HG02840 (cell line): ENCODE measurements around the gene CDNF.

Experiments
- ATAC-seq: cut with Tn5 transposase; IDR thresholded peaks from one replicate; pipeline ENCODE4 v1.9.1; 2021; ENCODE audit warnings: mild to moderate bottlenecking, moderate library complexity, moderate number of reproducible peaks; ENCODE audit not compliant: unreplicated experiment, low FRiP score

The CDNF gene

GRCh38 chr10:14801723-14802122 lies 36.1 kb downstream of the CDNF start:
- no peak for ATAC-seq

GRCh38 chr10:14800397-14800796 lies 37.4 kb downstream of the CDNF start:
- no peak for ATAC-seq

- no peak for ATAC-seq
These were observed 39.2 kb downstream of the CDNF start for GRCh38 chr10:14798636-14799035.

- no peak for ATAC-seq
These were observed 49.9 kb downstream of the CDNF start for GRCh38 chr10:14787938-14788337.

- no peak for ATAC-seq
These were observed 53.3 kb downstream of the CDNF start for GRCh38 chr10:14784459-14785055.

- ATAC-seq = no peak
These were observed 55.0 kb downstream of the CDNF start for GRCh38 chr10:14782691-14783363.

- no peak for ATAC-seq
These were observed 56.1 kb downstream of the CDNF start for GRCh38 chr10:14781763-14782162.

GRCh38 chr10:14779001-14779651 lies 58.7 kb downstream of the CDNF start:
- no peak for ATAC-seq

GRCh38 chr10:14776546-14776945 lies 61.3 kb downstream of the CDNF start:
- no peak for ATAC-seq

- no peak for ATAC-seq
These were observed 62.2 kb downstream of the CDNF start for GRCh38 chr10:14775656-14776055.

- no peak for ATAC-seq
These were observed 63.0 kb downstream of the CDNF start, which contains the start of gene FAM107B for GRCh38 chr10:14774797-14775196. Gene FAM107B, minus strand, starts transcription at chr10:14774897. Its CDS starts 234 bp downstream, at chr10:14774663.

- ATAC-seq = no peak
These were observed 63.6 kb downstream of the CDNF start for GRCh38 chr10:14774214-14774580.

- no peak for ATAC-seq
These were observed 64.2 kb downstream of the CDNF start for GRCh38 chr10:14773551-14774213.

- ATAC-seq = no peak
These were observed 65.4 kb downstream of the CDNF start for GRCh38 chr10:14772399-14772798.

GRCh38 chr10:14770927-14771326 lies 66.9 kb downstream of the CDNF start:
- no peak for ATAC-seq
